ENCODE results near the gene MAST4.

MAST4 gene

DNA sequence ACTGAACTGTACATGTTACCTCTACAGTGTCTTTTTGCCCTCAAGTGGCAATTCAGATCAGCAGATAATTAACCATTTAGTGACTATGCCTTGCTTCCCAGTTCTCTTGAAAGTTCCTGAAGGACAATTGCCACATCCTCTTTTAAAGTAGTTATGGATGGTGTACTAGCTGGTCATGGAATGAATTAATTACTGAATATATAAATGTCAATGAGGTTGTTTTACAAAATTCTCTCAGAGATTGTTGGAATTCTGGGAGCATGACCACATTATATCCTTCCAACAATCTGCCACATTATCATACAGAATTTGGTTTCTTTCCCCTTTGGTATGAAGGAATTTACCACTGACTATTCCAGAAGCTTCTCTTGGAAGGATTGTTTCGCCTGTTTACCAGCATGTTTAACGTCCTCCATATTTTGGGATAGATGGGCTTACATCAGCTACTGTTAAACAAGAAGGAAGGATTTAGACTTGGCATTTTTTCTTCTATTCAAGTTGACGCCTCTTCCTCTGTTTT, 424.0 kb downstream of the MAST4 start:
- Mint-ChIP-seq H3K27ac (no peak overlapping the region), H3K27me3 (no peaks in the 10 kb centered on the region), H3K4me3 (no peak overlapping the region), H3K4me1 (no peaks in the 10 kb centered on the region), H3K36me3 (peaks cover 5% of the 10 kb centered on the region), H3K9me3 (no peaks in the 10 kb centered on the region)
- no peak for DNase-seq
- CTCF ChIA-PET, result no interaction called here

DNA sequence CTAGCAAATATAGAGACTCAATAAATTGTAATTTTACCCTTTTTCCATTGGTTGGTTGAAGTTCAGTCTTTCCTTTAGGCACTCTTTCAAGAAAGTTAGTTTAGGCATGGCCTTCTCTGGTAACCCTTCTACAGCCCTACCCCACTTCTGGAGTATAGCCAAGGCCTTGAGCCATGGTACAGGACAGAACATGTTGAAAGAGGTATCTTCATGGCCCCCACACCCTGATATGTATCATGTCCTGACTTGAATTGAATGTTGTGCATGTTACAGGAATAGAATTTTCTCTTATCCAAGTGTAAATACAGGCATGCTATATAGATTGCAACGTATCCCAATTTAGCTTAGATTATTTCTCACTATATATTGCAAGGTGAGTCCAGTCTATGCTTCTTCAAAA, 424.8 kb downstream of the MAST4 start:
- Mint-ChIP-seq H3K27me3 (no peaks in the 10 kb centered on the region), H3K4me3 (no peak overlapping the region), H3K4me1 (no peaks in the 10 kb centered on the region), H3K27ac (no peak overlapping the region), H3K36me3 (peaks cover 5% of the 10 kb centered on the region), H3K9me3 (no peaks in the 10 kb centered on the region)
- CTCF ChIA-PET, result no interaction called here
- DNase-seq, result no peak

DNA sequence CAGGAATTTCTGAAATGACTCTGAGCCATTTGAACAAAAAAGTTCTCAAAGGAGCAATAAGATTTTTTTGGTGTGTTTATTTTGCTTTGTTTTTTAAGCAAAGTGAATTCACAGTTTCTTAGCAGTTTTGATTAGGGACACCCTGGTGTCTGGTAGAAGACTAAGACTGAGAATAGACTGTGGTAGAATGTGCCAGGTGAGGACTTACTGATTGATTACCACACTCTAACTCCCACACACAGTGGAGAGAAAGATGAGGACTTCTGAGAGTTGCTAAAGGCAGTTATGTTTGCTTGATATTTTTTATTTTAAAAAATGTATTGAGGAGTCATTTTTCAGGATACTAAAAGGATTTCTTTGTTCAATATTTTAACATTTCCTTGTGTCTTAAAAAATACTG, 425.3 kb downstream of the MAST4 start:
- Mint-ChIP-seq H3K4me1 (no peaks in the 10 kb centered on the region), H3K9me3 (no peaks in the 10 kb centered on the region), H3K4me3 (no peak overlapping the region), H3K27ac (no peak overlapping the region), H3K27me3 (no peaks in the 10 kb centered on the region), H3K36me3 (peaks cover 5% of the 10 kb centered on the region)
- DNase-seq, result no peak
- CTCF ChIA-PET, result no interaction called here

DNA sequence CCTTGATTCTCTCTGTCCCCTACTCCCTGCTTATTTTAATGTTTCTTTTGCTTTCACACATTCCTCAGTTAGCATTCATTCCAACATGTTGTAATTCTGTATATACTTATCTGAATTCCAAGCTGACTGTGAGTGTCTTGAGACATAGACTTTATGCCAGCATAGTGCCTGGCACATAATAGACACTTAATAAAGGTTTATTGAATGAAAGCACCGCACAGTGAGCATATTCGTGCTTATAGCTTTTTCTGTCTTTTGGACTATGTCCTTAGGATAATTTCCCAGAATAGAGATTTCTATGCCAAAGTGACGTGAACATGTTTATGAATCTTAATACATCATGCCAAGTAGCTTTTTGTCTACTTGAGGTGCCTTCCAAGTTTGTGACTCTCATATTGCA, 425.8 kb downstream of the MAST4 start:
- no peaks in the 10 kb centered on the region for H3K9me3 Mint-ChIP-seq
- H3K4me3 Mint-ChIP-seq, result no peak overlapping the region
- H3K27ac Mint-ChIP-seq, result no peak overlapping the region
- no peaks in the 10 kb centered on the region for H3K4me1 Mint-ChIP-seq
- no peaks in the 10 kb centered on the region for H3K27me3 Mint-ChIP-seq
- CTCF ChIA-PET, result no interaction called here
- peaks cover 5% of the 10 kb centered on the region for H3K36me3 Mint-ChIP-seq
- no peak for DNase-seq

DNA sequence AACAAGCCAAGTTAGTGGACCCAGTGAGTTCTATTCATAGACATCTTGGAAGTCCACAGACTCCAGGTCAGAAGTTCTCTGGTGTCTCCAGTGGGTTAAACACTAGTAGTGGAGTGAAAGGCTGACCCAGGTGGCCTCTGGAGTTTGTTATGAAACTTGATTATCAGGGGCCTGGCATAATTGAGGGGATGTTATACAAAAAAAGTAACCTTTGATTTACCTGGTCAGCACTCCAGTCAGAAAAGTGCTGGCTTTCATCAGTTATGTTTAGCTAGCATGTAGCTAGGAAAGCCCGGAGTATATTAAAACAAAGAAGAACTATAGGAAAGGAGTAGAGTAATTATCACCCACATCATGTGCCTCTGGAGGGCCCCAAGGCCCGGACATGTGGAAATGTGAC, 429.3 kb downstream of the MAST4 start:
- no peak for DNase-seq
- Mint-ChIP-seq H3K27ac (no peak overlapping the region), H3K9me3 (no peaks in the 10 kb centered on the region), H3K4me3 (no peak overlapping the region), H3K27me3 (no peaks in the 10 kb centered on the region), H3K36me3 (peaks cover 5% of the 10 kb centered on the region), H3K4me1 (peaks cover 19% of the 10 kb centered on the region)
- CTCF ChIA-PET, result no interaction called here

DNA sequence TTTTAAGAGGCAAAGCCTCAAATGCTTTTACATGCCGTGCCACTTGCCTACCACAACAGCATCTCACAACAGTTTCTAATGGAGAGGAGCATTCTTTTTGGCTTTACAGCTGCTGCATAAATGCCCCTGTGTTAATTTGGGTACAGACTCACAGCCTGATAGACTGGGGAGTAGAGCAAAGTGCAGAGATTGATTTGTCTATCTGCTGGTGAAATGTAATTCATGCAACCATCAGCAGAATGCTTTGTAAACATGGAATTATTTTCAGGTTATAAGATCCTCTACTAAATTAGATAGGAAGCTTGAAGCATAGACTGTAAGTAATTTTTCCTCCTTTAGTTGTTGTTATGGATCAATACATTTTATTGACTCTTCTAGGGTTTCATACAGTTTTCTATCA, 430.1 kb downstream of the MAST4 start:
- no peak overlapping the region for H3K27ac Mint-ChIP-seq
- no peaks in the 10 kb centered on the region for H3K27me3 Mint-ChIP-seq
- H3K36me3 Mint-ChIP-seq, result peaks cover 5% of the 10 kb centered on the region
- no peak overlapping the region for H3K4me3 Mint-ChIP-seq
- CTCF ChIA-PET, result no interaction called here
- DNase-seq, result no peak
- H3K4me1 Mint-ChIP-seq, result peaks cover 19% of the 10 kb centered on the region
- no peaks in the 10 kb centered on the region for H3K9me3 Mint-ChIP-seq

DNA sequence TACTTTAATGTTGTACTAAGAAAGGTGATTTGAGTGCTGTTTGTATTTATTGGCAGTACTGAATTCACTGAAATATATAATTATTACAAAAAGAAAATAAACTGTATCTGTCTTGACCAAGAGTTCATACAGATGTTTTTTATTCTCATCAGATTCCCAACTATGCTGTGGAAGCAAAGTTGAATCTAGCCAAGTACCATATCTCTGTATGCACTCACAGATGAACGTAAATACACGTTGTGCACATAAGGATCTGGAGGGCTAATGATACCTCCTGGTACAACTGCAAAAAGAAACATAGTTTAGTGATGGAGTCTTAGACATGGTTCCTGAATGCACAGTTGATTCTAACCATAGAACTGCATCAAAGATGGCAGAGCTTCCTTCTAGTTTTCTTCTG, 431.0 kb downstream of the MAST4 start:
- no peaks in the 10 kb centered on the region for H3K27me3 Mint-ChIP-seq
- H3K9me3 Mint-ChIP-seq, result no peaks in the 10 kb centered on the region
- peaks cover 19% of the 10 kb centered on the region for H3K4me1 Mint-ChIP-seq
- H3K27ac Mint-ChIP-seq, result no peak overlapping the region
- CTCF ChIA-PET, result interaction anchor here (1.1 to 1.5 kb wide), 2 partner anchors 12 to 23 kb away, joined by 3 read pairs; no protein-coding TSS in a partner anchor
- H3K4me3 Mint-ChIP-seq, result no peak overlapping the region
- DNase-seq, result no peak
- H3K36me3 Mint-ChIP-seq, result peaks cover 5% of the 10 kb centered on the region

DNA sequence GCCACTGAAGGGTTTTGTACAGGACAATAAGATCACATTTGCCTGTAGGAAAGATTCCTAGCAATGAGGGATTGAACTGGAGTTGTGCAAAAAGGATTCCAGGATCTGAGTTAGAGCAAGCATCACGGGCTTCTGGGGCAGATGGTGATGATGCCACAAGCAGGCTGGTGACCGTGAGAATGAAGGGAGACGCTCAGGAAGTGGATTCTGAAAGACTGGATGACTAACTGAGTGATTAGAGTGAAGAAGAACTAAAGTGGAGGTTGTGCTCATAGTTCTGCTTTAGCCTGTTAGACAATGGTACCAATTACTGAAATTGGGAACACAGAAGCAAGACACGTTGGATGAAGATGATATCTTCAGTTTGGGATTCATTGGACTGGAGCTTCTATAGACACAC, 432.2 kb downstream of the MAST4 start:
- H3K4me1 Mint-ChIP-seq, result peaks cover 20% of the 10 kb centered on the region
- H3K9me3 Mint-ChIP-seq, result no peaks in the 10 kb centered on the region
- DNase-seq, result no peak
- H3K36me3 Mint-ChIP-seq, result peaks cover 4% of the 10 kb centered on the region
- CTCF ChIA-PET, result interaction anchor here (1.5 kb wide), 1 partner anchor 22 kb away, joined by 3 read pairs; no protein-coding TSS in a partner anchor
- no peak overlapping the region for H3K4me3 Mint-ChIP-seq
- no peaks in the 10 kb centered on the region for H3K27me3 Mint-ChIP-seq
- H3K27ac Mint-ChIP-seq, result peak overlapping the region; percentile 30

DNA sequence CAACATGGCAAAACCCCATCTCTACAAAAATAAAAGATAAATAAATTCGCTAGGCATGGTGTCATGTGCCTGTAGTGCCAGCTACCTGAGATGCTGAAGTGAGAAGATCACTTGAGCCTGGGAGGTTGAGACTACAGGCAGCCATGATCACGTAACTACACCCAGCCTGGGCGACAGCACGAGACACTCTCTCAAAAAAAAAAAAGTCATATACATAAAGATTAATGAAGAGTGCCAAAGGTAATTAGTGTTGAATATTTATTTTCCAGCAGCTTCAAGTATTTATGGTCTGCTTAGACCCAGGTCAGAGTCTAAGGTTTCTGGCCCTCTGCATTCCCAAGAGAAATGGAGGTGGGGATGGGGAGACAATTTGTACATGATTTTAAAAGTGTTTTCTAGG, 432.7 kb downstream of the MAST4 start:
- peaks cover 4% of the 10 kb centered on the region for H3K36me3 Mint-ChIP-seq
- H3K27me3 Mint-ChIP-seq, result no peaks in the 10 kb centered on the region
- CTCF ChIA-PET, result no interaction called here
- no peak for DNase-seq
- H3K4me1 Mint-ChIP-seq, result peaks cover 20% of the 10 kb centered on the region
- no peak overlapping the region for H3K4me3 Mint-ChIP-seq
- no peak overlapping the region for H3K27ac Mint-ChIP-seq
- no peaks in the 10 kb centered on the region for H3K9me3 Mint-ChIP-seq

DNA sequence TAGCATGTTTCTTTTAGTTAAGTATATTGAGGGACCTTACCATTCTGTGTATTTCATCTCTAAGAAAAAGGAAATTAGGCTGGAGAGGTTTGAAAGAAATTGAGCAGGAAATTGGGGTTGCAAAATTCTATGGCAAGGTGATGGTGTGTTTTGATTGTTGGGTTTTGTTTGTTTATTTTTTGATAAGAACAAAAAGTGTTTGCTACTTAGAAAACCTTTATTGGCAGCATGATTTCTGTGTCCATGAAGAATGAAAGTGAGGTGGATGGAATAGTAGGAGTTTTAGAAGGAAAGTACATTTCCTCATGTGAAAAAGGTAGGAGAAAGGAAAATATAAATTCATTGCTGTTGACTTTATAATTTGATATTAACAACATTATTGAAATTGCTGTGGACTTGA, 433.3 kb downstream of the MAST4 start:
- Mint-ChIP-seq H3K27me3 (no peaks in the 10 kb centered on the region), H3K27ac (no peak overlapping the region), H3K36me3 (peaks cover 4% of the 10 kb centered on the region), H3K4me3 (no peak overlapping the region), H3K4me1 (peaks cover 20% of the 10 kb centered on the region), H3K9me3 (no peaks in the 10 kb centered on the region)
- DNase-seq, result no peak
- CTCF ChIA-PET, result no interaction called here

DNA sequence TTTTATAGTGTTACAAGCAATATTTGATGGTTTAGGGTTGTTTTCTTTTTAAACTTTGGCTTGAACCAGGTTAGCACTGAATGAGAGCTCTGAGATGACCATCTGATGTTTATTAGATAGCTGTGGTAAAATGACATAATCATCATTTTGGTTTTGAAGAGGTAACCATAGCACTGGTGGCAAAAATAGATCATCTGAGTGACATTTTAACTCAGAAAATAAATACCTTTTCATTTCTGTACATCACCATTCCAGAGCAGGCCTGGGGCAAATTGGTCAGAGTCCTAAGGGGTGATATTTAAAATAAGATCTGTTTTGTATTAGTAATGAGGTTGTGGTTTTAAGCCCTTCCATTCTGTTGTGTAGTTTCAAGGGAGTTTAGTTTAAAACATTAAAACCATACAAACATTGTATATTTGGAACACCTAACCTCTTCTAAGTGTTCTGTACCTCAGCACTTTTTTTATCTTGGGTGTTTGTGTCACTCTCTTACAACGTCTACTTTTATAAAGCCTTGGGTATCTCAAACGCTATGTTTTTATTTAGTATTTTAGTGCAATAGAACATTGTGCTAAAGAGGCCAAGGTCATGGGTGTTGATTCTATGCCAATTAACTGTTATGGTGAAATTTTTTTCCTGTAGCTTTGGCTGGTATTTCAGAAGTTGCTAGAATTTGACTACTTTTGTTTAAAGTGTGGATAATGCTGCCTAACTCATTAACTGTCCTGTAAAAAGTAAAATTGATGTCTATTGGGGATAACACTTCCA, 434.3 kb downstream of the MAST4 start:
- Mint-ChIP-seq H3K27ac (no peak overlapping the region), H3K9me3 (no peaks in the 10 kb centered on the region), H3K4me3 (no peak overlapping the region), H3K27me3 (no peaks in the 10 kb centered on the region), H3K36me3 (peaks cover 4% of the 10 kb centered on the region), H3K4me1 (peaks cover 20% of the 10 kb centered on the region)
- CTCF ChIA-PET, result interaction anchor here (1.1 kb wide), 1 partner anchor 42 kb away, joined by 3 read pairs; no protein-coding TSS in a partner anchor
- DNase-seq, result no peak

DNA sequence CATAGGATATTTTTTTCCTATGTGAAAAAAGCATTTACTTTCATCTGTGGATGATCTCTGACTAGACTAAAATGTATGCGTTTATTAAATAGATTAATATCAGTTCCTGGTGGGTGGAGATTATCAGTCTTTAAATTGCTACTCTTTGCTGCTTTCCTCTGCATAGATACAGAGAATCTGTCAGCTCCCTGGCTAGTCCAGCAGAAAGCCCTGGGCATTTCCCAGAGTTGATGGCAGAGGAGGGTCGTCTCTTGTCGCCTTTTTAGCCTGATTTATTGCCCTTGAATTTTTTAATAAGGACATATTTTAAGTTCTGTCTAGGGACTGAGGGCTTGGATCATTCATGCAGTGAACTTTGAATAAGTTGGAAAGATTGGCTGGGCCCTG, 434.9 kb downstream of the MAST4 start:
- no peak overlapping the region for H3K27ac Mint-ChIP-seq
- no peak for DNase-seq
- H3K9me3 Mint-ChIP-seq, result no peaks in the 10 kb centered on the region
- H3K4me1 Mint-ChIP-seq, result peaks cover 20% of the 10 kb centered on the region
- H3K4me3 Mint-ChIP-seq, result no peak overlapping the region
- CTCF ChIA-PET, result interaction anchor here (1.1 kb wide), 1 partner anchor 43 kb away, joined by 3 read pairs; no protein-coding TSS in a partner anchor
- peaks cover 4% of the 10 kb centered on the region for H3K36me3 Mint-ChIP-seq
- H3K27me3 Mint-ChIP-seq, result no peaks in the 10 kb centered on the region

DNA sequence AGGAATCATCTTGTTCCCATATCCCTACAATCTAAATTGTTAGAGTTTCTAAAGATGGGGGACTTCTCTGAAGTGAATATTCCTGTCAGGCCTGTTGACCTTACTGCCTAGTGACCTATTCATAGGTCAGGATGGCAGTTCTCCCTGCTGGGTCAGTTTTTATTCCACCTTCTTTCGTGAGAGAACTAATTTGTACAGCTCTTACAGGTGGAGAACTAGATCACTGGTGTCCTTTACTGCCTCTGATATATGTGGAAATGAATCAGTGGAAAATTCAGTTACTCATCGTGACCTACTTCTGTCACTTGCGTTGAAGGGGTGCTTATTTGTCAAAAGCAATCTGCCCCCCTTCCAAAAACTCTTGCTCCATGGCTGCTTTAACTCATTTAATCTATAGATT, 435.5 kb downstream of the MAST4 start:
- DNase-seq, result no peak
- CTCF ChIA-PET, result interaction anchor here (0.7 to 1.1 kb wide), 3 partner anchors 31 to 44 kb away, joined by 3 to 4 read pairs (median 3); no protein-coding TSS in a partner anchor
- peaks cover 4% of the 10 kb centered on the region for H3K36me3 Mint-ChIP-seq
- no peak overlapping the region for H3K27ac Mint-ChIP-seq
- no peaks in the 10 kb centered on the region for H3K27me3 Mint-ChIP-seq
- no peak overlapping the region for H3K4me3 Mint-ChIP-seq
- no peaks in the 10 kb centered on the region for H3K9me3 Mint-ChIP-seq
- H3K4me1 Mint-ChIP-seq, result peaks cover 20% of the 10 kb centered on the region

DNA sequence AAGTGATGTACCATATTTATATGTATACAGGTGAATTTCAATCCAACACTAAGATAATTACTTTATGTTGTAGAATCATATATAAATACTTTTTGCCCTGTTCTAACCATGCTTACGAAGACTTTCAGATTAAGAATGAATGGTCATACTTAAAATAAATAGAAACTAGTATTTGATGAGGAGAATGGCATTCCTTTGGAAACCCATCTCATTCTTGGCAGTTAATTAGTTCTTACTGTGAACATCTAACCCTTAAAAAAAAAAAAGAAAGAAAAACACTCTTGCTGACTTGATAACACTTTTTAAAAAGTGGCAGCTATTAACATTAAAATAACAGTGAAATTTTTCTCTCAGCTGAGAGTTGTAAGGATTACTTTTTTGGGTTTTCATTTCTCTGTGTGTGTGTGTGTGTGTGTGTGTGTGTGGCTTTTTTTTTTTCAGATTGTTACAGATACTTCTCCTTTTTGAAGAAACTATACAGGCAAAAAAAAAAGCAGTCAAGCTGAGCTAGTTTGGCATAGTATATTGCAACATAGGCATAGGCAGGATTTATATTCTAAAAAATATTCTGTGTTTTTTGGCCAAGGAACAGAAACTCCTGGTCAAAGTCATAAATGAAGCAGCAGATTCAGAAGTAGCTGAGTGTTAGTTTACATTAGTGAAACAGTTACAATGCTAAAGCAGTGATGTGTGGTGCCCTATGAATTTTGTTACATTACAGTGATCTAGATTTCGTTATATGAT, 436.9 kb downstream of the MAST4 start:
- no peaks in the 10 kb centered on the region for H3K27me3 Mint-ChIP-seq
- H3K4me1 Mint-ChIP-seq, result peaks cover 17% of the 10 kb centered on the region
- H3K27ac Mint-ChIP-seq, result no peak overlapping the region

More for the DNA sequence above, 436.9 kb downstream of the MAST4 start:
- no peaks in the 10 kb centered on the region for H3K9me3 Mint-ChIP-seq
- no peak for DNase-seq
- H3K4me3 Mint-ChIP-seq, result no peak overlapping the region
- peaks cover 4% of the 10 kb centered on the region for H3K36me3 Mint-ChIP-seq
- CTCF ChIA-PET, result interaction anchor here (0.7 kb wide), 1 partner anchor 371 kb away, joined by 3 read pairs; no protein-coding TSS in a partner anchor

Data from activated naive CD4-positive, alpha-beta T cell treated with anti-CD3 and anti-CD28 coated beads, Interleukin-2, amount 10 ng/mL, durations not matched to agents 7 days and 5 days (primary cell).